Measurements from ENCODE around the gene ILKAP. TPM values are rescaled to one million over a fixed set of nuclear protein-coding genes. Genes with fewer than 3 reads are reported as not detected.
A peak's percentile ranks its signal among the peaks of the same experiment; 100 is the strongest.

ILKAP gene
- total RNA-seq, 1 donor from 2014 or later, result 25.0 TPM

- no peaks in the 10 kb centered on the region for H3K36me3 ChIP-seq (ENCODE audit: control insufficient read depth, insufficient read depth, low read length)
- TF ChIP-seq, protein P1, sequence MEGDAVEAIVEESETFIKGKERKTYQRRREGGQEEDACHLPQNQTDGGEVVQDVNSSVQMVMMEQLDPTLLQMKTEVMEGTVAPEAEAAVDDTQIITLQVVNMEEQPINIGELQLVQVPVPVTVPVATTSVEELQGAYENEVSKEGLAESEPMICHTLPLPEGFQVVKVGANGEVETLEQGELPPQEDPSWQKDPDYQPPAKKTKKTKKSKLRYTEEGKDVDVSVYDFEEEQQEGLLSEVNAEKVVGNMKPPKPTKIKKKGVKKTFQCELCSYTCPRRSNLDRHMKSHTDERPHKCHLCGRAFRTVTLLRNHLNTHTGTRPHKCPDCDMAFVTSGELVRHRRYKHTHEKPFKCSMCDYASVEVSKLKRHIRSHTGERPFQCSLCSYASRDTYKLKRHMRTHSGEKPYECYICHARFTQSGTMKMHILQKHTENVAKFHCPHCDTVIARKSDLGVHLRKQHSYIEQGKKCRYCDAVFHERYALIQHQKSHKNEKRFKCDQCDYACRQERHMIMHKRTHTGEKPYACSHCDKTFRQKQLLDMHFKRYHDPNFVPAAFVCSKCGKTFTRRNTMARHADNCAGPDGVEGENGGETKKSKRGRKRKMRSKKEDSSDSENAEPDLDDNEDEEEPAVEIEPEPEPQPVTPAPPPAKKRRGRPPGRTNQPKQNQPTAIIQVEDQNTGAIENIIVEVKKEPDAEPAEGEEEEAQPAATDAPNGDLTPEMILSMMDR (IDR thresholded peaks at IDR 0.05; ENCODE audit: insufficient read depth, low read length, severe bottlenecking), result no peak
- no peak overlapping the region for H3K4me3 ChIP-seq (ENCODE audit: low read depth, low read length)
- DNase-seq (ENCODE audit: low read depth), result no peak
- no peak for FAIRE-seq
- H3K27me3 ChIP-seq (ENCODE audit: control insufficient read depth, insufficient read depth, low read length), result peaks cover 8% of the 10 kb centered on the region
Observed at GRCh38 chr2:238238311-238238765, 34.8 kb upstream of the ILKAP start.

DNA sequence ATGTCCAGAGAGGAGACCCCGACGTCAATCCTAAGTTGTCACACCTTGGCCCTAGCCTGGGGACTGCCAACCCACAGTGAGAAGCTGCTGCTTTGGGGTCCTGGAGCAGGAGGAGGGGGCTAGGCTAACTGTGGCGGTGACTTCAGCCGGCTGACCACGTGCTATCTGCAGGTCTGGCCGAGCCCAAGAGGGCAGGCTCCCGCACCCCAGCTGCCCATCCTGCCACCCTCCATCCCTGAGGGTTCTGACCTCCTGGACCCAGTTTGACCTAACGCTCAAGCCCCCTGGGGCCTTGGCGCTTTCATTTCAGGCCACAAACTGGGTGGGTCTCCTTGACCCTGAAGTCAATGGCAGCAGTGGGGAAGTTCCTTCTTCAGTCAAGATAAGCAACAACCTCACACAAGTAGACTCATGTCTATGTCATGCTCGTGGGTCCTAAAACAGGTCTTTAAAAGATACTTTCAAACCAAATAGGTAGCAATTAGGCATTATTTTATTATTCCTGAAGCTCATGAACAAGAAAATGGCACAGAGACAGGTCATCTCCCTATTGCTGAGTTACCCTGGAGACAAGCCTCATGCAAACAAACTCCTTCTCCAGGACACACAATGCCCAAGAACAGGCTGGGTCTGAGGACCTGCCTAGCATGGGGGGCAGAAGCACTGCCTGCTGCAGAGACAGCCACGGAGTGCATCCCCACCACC is 34.1 kb upstream of the ILKAP start:
- FAIRE-seq (no peak), DNase-seq (ENCODE audit: low read depth) (no peak)
- H3K36me3 ChIP-seq (ENCODE audit: control insufficient read depth, insufficient read depth, low read length), result no peaks in the 10 kb centered on the region
- TF ChIP-seq, protein P1 (IDR thresholded peaks at IDR 0.05; ENCODE audit: insufficient read depth, low read length, severe bottlenecking), result no peak
- peaks cover 8% of the 10 kb centered on the region for H3K27me3 ChIP-seq (ENCODE audit: control insufficient read depth, insufficient read depth, low read length)
- H3K4me3 ChIP-seq (ENCODE audit: low read depth, low read length), result no peak overlapping the region

DNA sequence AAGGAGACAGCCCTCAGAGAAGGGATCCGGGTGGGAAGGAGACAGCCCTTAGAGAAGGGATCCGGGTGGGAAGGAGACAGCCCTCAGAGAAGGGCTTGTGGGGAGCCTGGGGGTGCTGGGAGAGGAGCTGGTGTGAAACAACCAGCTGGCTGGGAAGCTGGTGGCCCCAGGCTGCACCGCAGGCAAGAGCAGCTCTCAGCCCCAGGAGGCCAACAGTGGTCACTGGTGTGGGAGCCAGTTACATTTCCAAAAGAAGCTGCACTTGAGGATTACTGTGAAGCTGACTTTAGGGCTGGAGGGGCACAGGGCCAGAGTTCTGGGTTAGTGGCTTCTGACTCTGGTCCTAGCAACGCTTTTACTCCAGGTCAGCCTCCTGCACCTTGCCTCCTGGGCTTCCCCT is 33.1 kb upstream of the ILKAP start:
- Histone ChIP-seq H3K36me3 (ENCODE audit: control insufficient read depth, insufficient read depth, low read length) (no peaks in the 10 kb centered on the region), H3K4me3 (ENCODE audit: low read depth, low read length) (no peak overlapping the region), H3K27me3 (ENCODE audit: control insufficient read depth, insufficient read depth, low read length) (peaks cover 8% of the 10 kb centered on the region)
- TF ChIP-seq, protein P1 (IDR thresholded peaks at IDR 0.05; ENCODE audit: insufficient read depth, low read length, severe bottlenecking), result no peak
- no peak for DNase-seq (ENCODE audit: low read depth)
- no peak for FAIRE-seq

DNA sequence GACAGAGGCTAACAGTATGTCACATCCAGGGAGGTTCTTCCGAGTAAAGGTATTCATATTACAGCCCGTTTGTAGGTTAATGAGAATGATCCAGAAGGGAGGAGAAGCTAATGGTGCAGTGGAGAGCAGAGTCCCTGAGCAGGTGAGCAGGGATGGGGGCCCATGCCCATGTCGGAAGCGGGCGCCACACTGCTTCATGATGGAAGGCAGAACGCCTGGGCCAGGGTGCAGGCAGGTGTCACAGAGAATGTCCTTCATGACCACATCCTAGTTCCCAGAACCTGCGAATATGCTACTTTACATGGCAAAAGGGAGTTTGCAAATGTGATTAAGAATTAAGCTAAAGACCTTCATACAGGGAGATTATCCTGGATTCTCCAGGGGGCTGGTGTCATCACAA is 32.4 kb upstream of the ILKAP start:
- Histone ChIP-seq H3K27me3 (ENCODE audit: control insufficient read depth, insufficient read depth, low read length) (peaks cover 6% of the 10 kb centered on the region), H3K36me3 (ENCODE audit: control insufficient read depth, insufficient read depth, low read length) (no peaks in the 10 kb centered on the region), H3K4me3 (ENCODE audit: low read depth, low read length) (no peak overlapping the region)
- FAIRE-seq, result no peak
- no peak for DNase-seq (ENCODE audit: low read depth)
- TF ChIP-seq, protein P1 (IDR thresholded peaks at IDR 0.05; ENCODE audit: insufficient read depth, low read length, severe bottlenecking), result no peak

- Histone ChIP-seq H3K4me3 (ENCODE audit: low read depth, low read length) (no peak overlapping the region), H3K36me3 (ENCODE audit: control insufficient read depth, insufficient read depth, low read length) (no peaks in the 10 kb centered on the region), H3K27me3 (ENCODE audit: control insufficient read depth, insufficient read depth, low read length) (peaks cover 6% of the 10 kb centered on the region)
- TF ChIP-seq, protein P1 (IDR thresholded peaks at IDR 0.05; ENCODE audit: insufficient read depth, low read length, severe bottlenecking), result no peak
- DNase-seq (ENCODE audit: low read depth) (peak; percentile 46), FAIRE-seq (no peak)
Observed at GRCh38 chr2:238235331-238235732, 31.8 kb upstream of the ILKAP start.

- FAIRE-seq, result no peak
- no peaks in the 10 kb centered on the region for H3K36me3 ChIP-seq (ENCODE audit: control insufficient read depth, insufficient read depth, low read length)
- no peak for DNase-seq (ENCODE audit: low read depth)
- no peak overlapping the region for H3K4me3 ChIP-seq (ENCODE audit: low read depth, low read length)
- H3K27me3 ChIP-seq (ENCODE audit: control insufficient read depth, insufficient read depth, low read length), result peaks cover 3% of the 10 kb centered on the region
- TF ChIP-seq, protein P1 (IDR thresholded peaks at IDR 0.05; ENCODE audit: insufficient read depth, low read length, severe bottlenecking), result no peak
Observed at GRCh38 chr2:238233625-238234024, 30.1 kb upstream of the ILKAP start.
